ENCODE data around the gene PCNX2.

Gene PCNX2

GRCh38 chr1:233060461-233060994 lies 235.0 kb downstream of the PCNX2 start:
- DNase-seq (ENCODE audit: low read depth): no peak

GRCh38 chr1:233057836-233058235 lies 237.7 kb downstream of the PCNX2 start:
- DNase-seq (ENCODE audit: low read depth): no peak

- no peak for DNase-seq (ENCODE audit: low read depth)
Measured at GRCh38 chr1:233055879-233056641, 239.5 kb downstream of the PCNX2 start.

GRCh38 chr1:233045588-233045987 lies 249.9 kb downstream of the PCNX2 start:
- no peak for DNase-seq (ENCODE audit: low read depth)

- DNase-seq (ENCODE audit: low read depth): no peak
Measured at GRCh38 chr1:233042834-233043233, 252.7 kb downstream of the PCNX2 start.

- DNase-seq (ENCODE audit: low read depth): no peak
Measured at GRCh38 chr1:233040494-233040893, 255.0 kb downstream of the PCNX2 start.

- DNase-seq (ENCODE audit: low read depth): no peak
Measured at GRCh38 chr1:233038581-233038980, 256.9 kb downstream of the PCNX2 start.

GRCh38 chr1:233037843-233038242 lies 257.7 kb downstream of the PCNX2 start:
- DNase-seq (ENCODE audit: low read depth): no peak

GRCh38 chr1:233034836-233035235 lies 260.7 kb downstream of the PCNX2 start:
- no peak for DNase-seq (ENCODE audit: low read depth)

GRCh38 chr1:233033361-233033760 lies 262.2 kb downstream of the PCNX2 start:
- DNase-seq (ENCODE audit: low read depth): no peak

- DNase-seq (ENCODE audit: low read depth): no peak
Measured at GRCh38 chr1:233032916-233033315, 262.6 kb downstream of the PCNX2 start.

- DNase-seq (ENCODE audit: low read depth): no peak
Measured at GRCh38 chr1:233031521-233031920, 264.0 kb downstream of the PCNX2 start.

- no peak for DNase-seq (ENCODE audit: low read depth)
Measured at GRCh38 chr1:233027046-233027445, 268.5 kb downstream of the PCNX2 start.

GRCh38 chr1:233025567-233025966 lies 270.0 kb downstream of the PCNX2 start:
- DNase-seq (ENCODE audit: low read depth): no peak

GRCh38 chr1:233025157-233025556 lies 270.4 kb downstream of the PCNX2 start:
- no peak for DNase-seq (ENCODE audit: low read depth)

- DNase-seq (ENCODE audit: low read depth): no peak
Measured at GRCh38 chr1:233024199-233024598, 271.3 kb downstream of the PCNX2 start.

- DNase-seq (ENCODE audit: low read depth): no peak
Measured at GRCh38 chr1:233022246-233022645, 273.3 kb downstream of the PCNX2 start.

GRCh38 chr1:233020426-233020825 lies 275.1 kb downstream of the PCNX2 start:
- no peak for DNase-seq (ENCODE audit: low read depth)

- DNase-seq (ENCODE audit: low read depth): no peak
Measured at GRCh38 chr1:233019778-233020325, 275.7 kb downstream of the PCNX2 start.

GRCh38 chr1:233019083-233019482 lies 276.4 kb downstream of the PCNX2 start:
- no peak for DNase-seq (ENCODE audit: low read depth)

GRCh38 chr1:233016798-233017197 lies 278.7 kb downstream of the PCNX2 start:
- no peak for DNase-seq (ENCODE audit: low read depth)

- no peak for DNase-seq (ENCODE audit: low read depth)
Measured at GRCh38 chr1:233015965-233016364, 279.6 kb downstream of the PCNX2 start.

- no peak for DNase-seq (ENCODE audit: low read depth)
Measured at GRCh38 chr1:233012021-233012420, 283.5 kb downstream of the PCNX2 start.

- no peak for DNase-seq (ENCODE audit: low read depth)
Measured at GRCh38 chr1:233010146-233010545, 285.4 kb downstream of the PCNX2 start.
